GM21786 (cell line): ENCODE measurements around the gene RSPRY1.

Experiments
- ATAC-seq: cut with Tn5 transposase; IDR thresholded peaks from one replicate; pipeline ENCODE4 v1.9.1; 2021; ENCODE audit not compliant: unreplicated experiment

Gene RSPRY1

GRCh38 chr16:57152096-57153093 lies 33.7 kb upstream of the RSPRY1 start:
- ATAC-seq = no peak

- no peak for ATAC-seq
These were observed 32.3 kb upstream of the RSPRY1 start for GRCh38 chr16:57153841-57154240.

- ATAC-seq = no peak
These were observed 30.3 kb upstream of the RSPRY1 start for GRCh38 chr16:57155702-57156350.

- ATAC-seq = no peak
These were observed 29.8 kb upstream of the RSPRY1 start for GRCh38 chr16:57156351-57156703.

GRCh38 chr16:57157533-57157932 lies 28.6 kb upstream of the RSPRY1 start:
- no peak for ATAC-seq

GRCh38 chr16:57159447-57159846 lies 26.7 kb upstream of the RSPRY1 start:
- no peak for ATAC-seq

GRCh38 chr16:57163842-57164241 lies 22.3 kb upstream of the RSPRY1 start:
- no peak for ATAC-seq

GRCh38 chr16:57165483-57165882 lies 20.6 kb upstream of the RSPRY1 start:
- no peak for ATAC-seq

GRCh38 chr16:57165938-57166337 lies 20.2 kb upstream of the RSPRY1 start:
- ATAC-seq = no peak

GRCh38 chr16:57166451-57166850 lies 19.7 kb upstream of the RSPRY1 start:
- no peak for ATAC-seq

- ATAC-seq = no peak
These were observed 19.2 kb upstream of the RSPRY1 start for GRCh38 chr16:57166951-57167350.

- no peak for ATAC-seq
These were observed 18.6 kb upstream of the RSPRY1 start for GRCh38 chr16:57167538-57167937.

- no peak for ATAC-seq
These were observed 18.2 kb upstream of the RSPRY1 start for GRCh38 chr16:57167953-57168352.

GRCh38 chr16:57169327-57169726 lies 16.8 kb upstream of the RSPRY1 start:
- ATAC-seq = no peak

- ATAC-seq = no peak
These were observed 13.3 kb upstream of the RSPRY1 start for GRCh38 chr16:57172721-57173290.

- ATAC-seq = no peak
These were observed 10.2 kb upstream of the RSPRY1 start for GRCh38 chr16:57175896-57176295.

GRCh38 chr16:57178196-57178595 lies 7.9 kb upstream of the RSPRY1 start:
- no peak for ATAC-seq

GRCh38 chr16:57178793-57179212 lies 7.3 kb upstream of the RSPRY1 start:
- ATAC-seq = no peak

GRCh38 chr16:57179215-57179828 lies 6.8 kb upstream of the RSPRY1 start:
- ATAC-seq = no peak

- no peak for ATAC-seq
These were observed 2.0 kb upstream of the RSPRY1 start for GRCh38 chr16:57184113-57184512.

- ATAC-seq = no peak
These were observed 1.2 kb upstream of the RSPRY1 start for GRCh38 chr16:57184887-57185445.
